ENCODE measurements around the gene VWC2L.

- TF ChIP-seq, protein P1, sequence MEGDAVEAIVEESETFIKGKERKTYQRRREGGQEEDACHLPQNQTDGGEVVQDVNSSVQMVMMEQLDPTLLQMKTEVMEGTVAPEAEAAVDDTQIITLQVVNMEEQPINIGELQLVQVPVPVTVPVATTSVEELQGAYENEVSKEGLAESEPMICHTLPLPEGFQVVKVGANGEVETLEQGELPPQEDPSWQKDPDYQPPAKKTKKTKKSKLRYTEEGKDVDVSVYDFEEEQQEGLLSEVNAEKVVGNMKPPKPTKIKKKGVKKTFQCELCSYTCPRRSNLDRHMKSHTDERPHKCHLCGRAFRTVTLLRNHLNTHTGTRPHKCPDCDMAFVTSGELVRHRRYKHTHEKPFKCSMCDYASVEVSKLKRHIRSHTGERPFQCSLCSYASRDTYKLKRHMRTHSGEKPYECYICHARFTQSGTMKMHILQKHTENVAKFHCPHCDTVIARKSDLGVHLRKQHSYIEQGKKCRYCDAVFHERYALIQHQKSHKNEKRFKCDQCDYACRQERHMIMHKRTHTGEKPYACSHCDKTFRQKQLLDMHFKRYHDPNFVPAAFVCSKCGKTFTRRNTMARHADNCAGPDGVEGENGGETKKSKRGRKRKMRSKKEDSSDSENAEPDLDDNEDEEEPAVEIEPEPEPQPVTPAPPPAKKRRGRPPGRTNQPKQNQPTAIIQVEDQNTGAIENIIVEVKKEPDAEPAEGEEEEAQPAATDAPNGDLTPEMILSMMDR (IDR thresholded peaks at IDR 0.05) = no peak
- no peak for TF ChIP-seq POLR2A (IDR thresholded peaks at IDR 0.05)
These were observed 132.6 kb downstream of the VWC2L start for GRCh38 chr2:214543386-214543955.

All from ovary (tissue), 3 donors.